Smooth muscle cell (in vitro differentiated cells): ENCODE results near the gene PRPF38A. TPM values are rescaled to one million over a fixed set of nuclear protein-coding genes. Genes with fewer than 3 reads are reported as not detected.

Experiments used
- DNase-seq: peaks from one replicate; lab custom pipeline; 2025; ENCODE audit not compliant: unreplicated experiment; lab: John Stamatoyannopoulos, UW
- H2AFZ ChIP-seq: fragments of 200-600 bp; sonication (generic); 2 replicates; pipeline ENCODE4 v1.6.0; 2016; ENCODE audit warnings: antibody characterized with exemption, low read depth, mild to moderate bottlenecking
- H3F3A ChIP-seq: fragments of 200-600 bp; sonication (generic); 2 replicates; pipeline ENCODE4 v1.6.0; 2017; ENCODE audit warnings: antibody characterized with exemption, low read depth
- H3K27ac ChIP-seq: fragments of 200-600 bp; sonication (generic); 2 replicates; pipeline ENCODE4 v1.5.1; 2016; ENCODE audit warnings: low read depth, mild to moderate bottlenecking
- H3K27me3 ChIP-seq: fragments of 200-600 bp; sonication (generic); 2 replicates; pipeline ENCODE4 v1.6.1; 2016; ENCODE audit warnings: low read depth, mild to moderate bottlenecking
- H3K36me3 ChIP-seq: fragments of 200-600 bp; sonication (generic); 2 replicates; pipeline ENCODE4 v1.5.1; 2016; ENCODE audit warnings: low read depth
- H3K4me1 ChIP-seq: fragments of 200-600 bp; sonication (generic); 2 replicates; pipeline ENCODE4 v1.5.1; 2016; ENCODE audit warnings: low read depth
- H3K4me2 ChIP-seq: fragments of 200-600 bp; sonication (generic); 2 replicates; pipeline ENCODE4 v1.6.0; 2016; ENCODE audit warnings: mild to moderate bottlenecking
- H3K4me3 ChIP-seq: fragments of 200-600 bp; sonication (generic); 2 replicates; pipeline ENCODE4 v1.5.1; 2016; ENCODE audit warnings: mild to moderate bottlenecking
- H3K79me2 ChIP-seq: fragments of 200-600 bp; sonication (generic); 2 replicates; pipeline ENCODE4 v1.6.0; 2016; ENCODE audit warnings: low read depth, mild to moderate bottlenecking
- H3K9ac ChIP-seq: fragments of 200-600 bp; sonication (generic); 2 replicates; pipeline ENCODE4 v1.6.0; 2016; ENCODE audit warnings: low read depth
- H3K9me3 ChIP-seq: fragments of 200-600 bp; sonication (generic); replicated peaks from 2 replicates; pipeline ENCODE4 v1.5.1; 2016; ENCODE audit warnings: low read depth
- H4K20me1 ChIP-seq: fragments of 200-600 bp; sonication (generic); 2 replicates; pipeline ENCODE4 v1.6.0; 2016; ENCODE audit warnings: low read depth
- CTCF ChIP-seq: fragments of 200-600 bp; sonication (generic); IDR thresholded peaks from 2 replicates; pipeline ENCODE4 v1.5.1; 2017; ENCODE audit warnings: borderline replicate concordance, mild to moderate bottlenecking, antibody characterized with exemption; ENCODE audit not compliant: insufficient read depth, poor library complexity, severe bottlenecking
- WGBS: methylation state at CpG from one replicate; pipeline ENCODE4 v1.1.7; 2016; ENCODE audit warnings: low lambda C conversion rate; 5-methylcytosine and 5-hydroxymethylcytosine counted together
- polyA plus RNA-seq: library from polyadenylated mRNA; unstranded; fragments of >200 nt; fragmentation: Nextera tagmentation; extraction: Ambion mirVana; gene quantifications from 2 replicates; pipeline ENCODE4 v1.2.1, GENCODE V29; 2016
- total RNA-seq: library from RNA; depleted of rRNA; stranded (reverse); fragments of >200 nt; gene quantifications from 2 replicates; pipeline ENCODE4 v1.2.3, GENCODE V29; 2014

Gene PRPF38A
- total and polyA plus RNA-seq, 2 experiments from 2014 or later = 23.2 to 28.0 TPM

- H3K9ac ChIP-seq = no peak overlapping the region
- peaks cover 12% of the 10 kb centered on the region for H4K20me1 ChIP-seq
- no peaks in the 10 kb centered on the region for H3K27me3 ChIP-seq
- no peak overlapping the region for H2AFZ ChIP-seq
- H3K4me3 ChIP-seq = no peak overlapping the region
- peak overlapping the region; percentile 64 for H3K4me2 ChIP-seq
- H3K36me3 ChIP-seq = peaks cover 2% of the 10 kb centered on the region
- no peak for TF ChIP-seq CTCF
- H3K9me3 ChIP-seq = no peaks in the 10 kb centered on the region
- peaks cover 25% of the 10 kb centered on the region for H3F3A ChIP-seq
- H3K4me1 ChIP-seq = peaks cover 28% of the 10 kb centered on the region
- peaks cover 4% of the 10 kb centered on the region for H3K79me2 ChIP-seq
- 42% methylated on average over 9 of the region's 9 CpGs for WGBS
- H3K27ac ChIP-seq = peak overlapping the region; percentile 48
- DNase-seq = no peak
Observed at GRCh38 chr1:52423771-52424170, 19.4 kb downstream of the PRPF38A start.

DNA sequence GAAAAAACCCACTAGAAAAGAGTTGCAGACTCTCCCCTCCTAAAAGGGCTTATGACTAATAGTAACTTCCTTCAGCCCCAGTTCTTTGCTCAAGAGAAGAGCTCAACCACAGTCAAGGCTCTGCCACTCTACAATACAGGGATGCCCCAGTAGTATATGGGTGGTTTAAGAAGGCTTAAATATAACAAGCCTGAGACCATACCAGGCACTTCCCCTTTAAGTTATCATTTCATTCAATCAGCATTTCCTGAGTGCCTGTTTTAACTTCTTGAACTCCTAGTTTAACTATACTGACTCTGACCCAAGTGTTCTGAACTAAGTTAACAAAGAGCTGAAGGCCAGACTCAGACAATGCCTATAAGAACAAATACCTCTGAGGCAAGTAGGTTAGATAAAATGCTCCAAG is 19.8 kb downstream of the PRPF38A start:
- Histone ChIP-seq H3K36me3 (no peaks in the 10 kb centered on the region), H2AFZ (no peak overlapping the region), H3K4me1 (peaks cover 28% of the 10 kb centered on the region), H3K9me3 (no peaks in the 10 kb centered on the region), H3K27me3 (no peaks in the 10 kb centered on the region), H3K9ac (no peak overlapping the region), H3K4me3 (no peak overlapping the region), H3K4me2 (peak overlapping the region; percentile 64), H3K27ac (peak overlapping the region; percentile 48), H4K20me1 (peaks cover 12% of the 10 kb centered on the region), H3K79me2 (peaks cover 4% of the 10 kb centered on the region), H3F3A (peaks cover 25% of the 10 kb centered on the region)
- TF ChIP-seq CTCF = no peak
- DNase-seq = no peak

DNA sequence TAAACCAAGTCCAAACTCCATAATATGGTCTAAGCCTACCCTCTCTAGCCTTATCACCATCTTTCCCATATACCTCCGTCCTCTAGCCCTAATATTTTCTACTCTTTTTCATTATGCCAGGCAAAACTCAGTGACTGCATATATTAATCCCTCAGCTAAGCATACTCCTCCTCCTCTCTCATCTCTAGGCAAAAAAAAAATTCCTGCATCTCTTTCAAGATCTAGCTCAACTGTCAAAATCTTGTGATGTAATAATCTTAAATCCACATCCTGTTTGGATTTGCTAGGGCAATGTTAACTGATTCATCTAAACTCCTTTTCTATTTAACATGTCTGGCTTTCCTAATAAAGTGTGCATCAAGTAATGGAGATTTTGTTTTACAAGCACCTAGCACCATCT is 20.4 kb downstream of the PRPF38A start:
- no peaks in the 10 kb centered on the region for H3K27me3 ChIP-seq
- no peak overlapping the region for H2AFZ ChIP-seq
- peaks cover 4% of the 10 kb centered on the region for H3K79me2 ChIP-seq
- H3K4me2 ChIP-seq = peak overlapping the region; percentile 64
- no peak overlapping the region for H3K4me3 ChIP-seq
- peak overlapping the region; percentile 48 for H3K27ac ChIP-seq
- TF ChIP-seq CTCF = no peak
- H3K9ac ChIP-seq = no peak overlapping the region
- peaks cover 12% of the 10 kb centered on the region for H4K20me1 ChIP-seq
- no peaks in the 10 kb centered on the region for H3K9me3 ChIP-seq
- 65% methylated on average over 1 of the region's 1 CpG for WGBS
- H3K36me3 ChIP-seq = no peaks in the 10 kb centered on the region
- no peak for DNase-seq
- peaks cover 28% of the 10 kb centered on the region for H3K4me1 ChIP-seq
- H3F3A ChIP-seq = peaks cover 25% of the 10 kb centered on the region

DNA sequence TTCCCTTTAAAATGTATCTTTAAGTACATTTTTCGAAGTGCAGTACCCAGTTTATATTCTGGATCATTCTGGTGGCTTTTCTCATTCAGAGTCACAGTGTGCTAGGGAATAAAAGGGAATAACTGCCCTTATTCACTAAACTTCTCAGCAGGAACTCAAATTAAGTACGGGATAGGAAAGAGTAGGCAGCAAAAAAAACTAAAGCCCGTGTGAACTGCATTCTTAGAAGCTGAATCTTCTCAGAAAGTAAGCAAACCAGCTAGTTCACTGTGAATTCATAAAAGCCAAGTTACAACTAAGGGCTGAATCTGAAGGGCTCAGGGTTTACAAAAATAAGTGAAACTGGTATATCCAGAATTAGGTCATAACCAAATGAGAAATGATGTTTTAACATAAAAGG is 22.0 kb downstream of the PRPF38A start:
- H4K20me1 ChIP-seq = peaks cover 12% of the 10 kb centered on the region
- peak overlapping the region; percentile 48 for H3K27ac ChIP-seq
- H3K36me3 ChIP-seq = peaks cover 5% of the 10 kb centered on the region
- peaks cover 28% of the 10 kb centered on the region for H3K4me1 ChIP-seq
- H3K27me3 ChIP-seq = no peaks in the 10 kb centered on the region
- H3K9ac ChIP-seq = no peak overlapping the region
- no peaks in the 10 kb centered on the region for H3K79me2 ChIP-seq
- H3K4me3 ChIP-seq = no peak overlapping the region
- H3F3A ChIP-seq = peaks cover 25% of the 10 kb centered on the region
- H3K4me2 ChIP-seq = peak overlapping the region; percentile 30
- no peak for DNase-seq
- WGBS = 29% methylated on average over 3 of the region's 3 CpGs
- no peak for TF ChIP-seq CTCF
- H2AFZ ChIP-seq = no peak overlapping the region
- no peaks in the 10 kb centered on the region for H3K9me3 ChIP-seq
